Measurements from ENCODE around the gene NEUROD2.
A peak's percentile ranks its signal among the peaks of the same experiment; 100 is the strongest.

Gene NEUROD2

DNA sequence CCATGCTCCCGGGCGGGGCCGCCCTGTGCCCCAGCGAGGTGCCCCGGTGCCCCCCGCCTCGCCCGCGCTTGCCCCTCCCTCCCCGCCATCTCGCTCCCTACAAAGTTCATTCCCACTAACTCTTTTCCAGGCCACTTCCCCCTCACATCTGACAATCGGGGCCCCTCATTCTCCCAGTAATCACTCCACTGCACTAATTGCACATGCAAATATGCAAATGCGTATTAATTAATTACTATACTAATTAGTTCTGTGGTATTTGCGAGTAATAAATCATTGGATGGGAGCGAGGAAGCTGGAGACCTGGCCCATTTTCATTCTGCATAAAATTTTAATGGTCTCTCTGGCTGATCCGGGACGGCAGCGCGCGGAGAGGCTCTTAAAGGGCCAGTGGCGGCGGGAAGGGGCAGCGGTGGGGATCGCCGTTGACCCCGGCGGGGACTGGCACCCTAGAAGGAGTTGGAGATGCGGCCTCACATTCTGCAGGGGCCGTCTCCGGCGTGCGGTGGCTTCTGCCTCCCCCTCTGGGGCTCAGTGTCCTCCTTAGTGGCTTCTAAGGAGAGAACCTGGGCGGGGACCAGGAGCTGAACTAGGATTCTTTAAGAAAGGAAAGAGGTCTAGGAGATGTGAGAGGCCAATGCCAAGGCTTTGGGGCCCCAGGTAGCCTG, 10.7 kb upstream of the NEUROD2 start:
- DNase-seq, result no peak

DNA sequence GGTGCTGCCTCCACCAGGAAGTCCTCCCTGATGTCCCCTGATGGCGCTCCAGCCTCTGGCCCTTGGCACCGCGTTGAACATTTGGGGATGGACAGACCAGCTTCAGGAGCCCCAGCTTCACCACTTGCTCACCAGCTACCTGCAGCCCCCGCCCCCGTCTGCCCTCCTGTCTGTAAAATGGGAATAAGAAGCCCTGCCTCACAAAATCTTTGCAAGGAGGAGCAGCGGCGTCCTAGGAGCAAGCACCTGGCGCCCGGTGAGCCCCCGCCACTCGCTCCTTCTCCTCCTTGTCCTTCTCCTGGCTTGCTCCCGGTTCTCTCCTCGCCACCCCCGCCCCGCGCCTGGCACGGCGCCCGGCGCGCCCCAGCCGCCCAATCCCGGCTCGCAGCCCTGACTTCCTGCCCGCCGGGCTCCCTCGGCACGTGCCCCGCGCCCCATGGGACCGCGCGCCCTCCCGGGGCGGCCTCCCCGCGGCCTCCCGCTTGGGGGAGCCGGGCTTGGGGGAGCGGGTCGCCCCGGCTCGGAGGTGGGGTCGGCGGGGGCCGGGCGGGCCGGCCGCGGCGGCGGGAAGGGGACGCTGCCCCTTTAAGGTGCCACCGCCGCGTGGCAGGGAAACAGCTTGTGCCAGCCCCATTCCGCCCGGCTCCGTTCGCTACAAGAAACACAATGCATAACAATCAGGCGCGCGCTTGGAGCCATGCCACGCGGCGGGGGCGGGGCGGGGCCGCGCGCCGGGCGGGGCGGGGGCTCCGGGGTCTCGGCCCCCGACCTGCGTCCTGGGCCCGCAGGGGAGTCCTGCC, 9.9 kb upstream of the NEUROD2 start:
- peak; percentile 54 for DNase-seq

DNA sequence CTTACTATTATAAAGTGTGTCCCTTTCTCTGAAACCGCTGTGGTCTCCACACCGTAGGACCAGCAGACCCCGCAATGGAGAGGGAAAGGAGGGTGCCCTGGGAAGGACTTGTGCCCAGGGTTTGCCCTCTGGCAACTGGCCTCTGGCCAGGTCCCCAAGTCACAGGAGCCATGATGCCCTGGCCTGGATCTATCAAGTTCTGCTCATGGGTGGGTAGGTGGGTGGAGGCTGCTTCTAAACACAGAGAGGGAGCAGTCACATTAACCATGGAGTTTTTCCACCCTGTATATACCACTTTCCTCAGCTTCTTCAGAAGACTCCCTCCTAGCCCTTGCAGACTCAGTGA, 9.4 kb upstream of the NEUROD2 start:
- DNase-seq, result no peak

DNA sequence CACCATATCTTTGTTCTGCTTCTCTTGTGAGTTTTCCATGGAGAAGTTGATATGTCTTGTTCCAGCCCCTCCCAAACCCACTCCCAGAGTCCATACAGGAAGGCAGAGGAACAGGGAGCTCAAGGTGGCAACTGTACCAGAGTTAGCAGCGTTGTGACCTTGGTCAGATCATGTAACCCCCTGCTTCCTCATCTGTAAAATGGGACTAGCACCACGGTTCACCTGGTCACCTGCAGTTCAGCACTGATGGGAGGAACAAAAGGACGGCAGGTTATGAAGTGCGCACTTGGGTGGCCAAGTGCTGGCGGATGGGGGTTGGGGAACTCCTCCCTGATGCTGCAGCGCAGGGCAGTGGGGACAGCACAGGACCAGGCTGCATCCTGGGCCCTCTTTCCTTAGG, 7.7 kb upstream of the NEUROD2 start:
- no peak for DNase-seq

DNA sequence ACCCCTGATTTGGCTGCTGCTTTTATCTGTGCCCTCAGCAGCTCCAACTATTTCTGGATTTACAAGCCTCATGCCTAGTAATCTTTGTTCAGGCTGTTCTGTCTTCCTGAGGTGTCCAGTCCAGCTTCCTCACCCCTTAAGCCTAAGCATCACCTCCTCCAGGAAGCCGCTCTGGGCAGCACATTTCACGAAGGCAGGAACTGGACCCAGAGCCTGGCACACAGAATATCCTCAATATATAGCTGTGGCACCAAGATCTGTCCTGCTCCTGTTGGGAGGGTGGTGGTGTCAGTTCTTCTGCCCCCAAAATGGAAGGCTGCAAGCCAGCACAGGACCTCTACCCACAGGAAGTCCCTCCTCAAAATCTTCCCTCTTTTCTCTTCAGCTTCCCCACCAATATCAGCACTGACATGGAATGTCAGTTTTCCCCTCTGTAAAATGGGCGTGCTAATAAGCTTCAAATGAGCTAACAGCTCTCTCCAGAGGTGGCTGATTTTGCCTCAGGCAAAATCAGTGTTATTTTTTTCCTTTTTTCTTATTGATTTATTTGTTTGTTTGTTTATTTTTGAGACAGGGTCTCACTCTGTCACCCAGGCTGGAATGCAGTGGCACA, 6.9 kb upstream of the NEUROD2 start:
- no peak for DNase-seq

DNA sequence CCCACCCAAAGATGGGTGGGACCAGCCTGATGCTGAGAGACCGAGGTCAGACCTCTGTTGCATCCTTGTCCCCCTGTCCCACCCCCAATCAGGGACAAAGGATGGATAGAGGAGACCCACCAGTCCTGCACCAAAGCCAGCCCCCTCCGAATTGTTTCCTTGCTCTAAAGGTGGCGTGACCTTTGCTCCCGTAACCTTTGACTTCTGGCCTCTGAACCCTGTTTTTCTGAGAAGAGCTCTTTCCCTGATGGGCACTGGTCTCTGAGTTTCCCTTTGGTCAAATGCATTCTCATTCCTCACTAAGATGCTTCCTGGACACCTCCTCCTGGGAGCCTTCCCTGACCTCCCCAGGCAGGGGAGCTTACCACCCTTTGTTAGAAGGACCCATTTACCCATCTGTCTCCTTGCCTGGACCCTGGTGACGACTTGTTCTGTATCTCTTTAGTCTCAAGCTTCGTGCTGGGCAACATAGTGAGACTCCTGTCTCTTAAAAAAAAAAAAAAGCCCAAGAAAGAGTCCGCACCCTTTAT, 5.3 kb upstream of the NEUROD2 start:
- DNase-seq, result no peak

DNA sequence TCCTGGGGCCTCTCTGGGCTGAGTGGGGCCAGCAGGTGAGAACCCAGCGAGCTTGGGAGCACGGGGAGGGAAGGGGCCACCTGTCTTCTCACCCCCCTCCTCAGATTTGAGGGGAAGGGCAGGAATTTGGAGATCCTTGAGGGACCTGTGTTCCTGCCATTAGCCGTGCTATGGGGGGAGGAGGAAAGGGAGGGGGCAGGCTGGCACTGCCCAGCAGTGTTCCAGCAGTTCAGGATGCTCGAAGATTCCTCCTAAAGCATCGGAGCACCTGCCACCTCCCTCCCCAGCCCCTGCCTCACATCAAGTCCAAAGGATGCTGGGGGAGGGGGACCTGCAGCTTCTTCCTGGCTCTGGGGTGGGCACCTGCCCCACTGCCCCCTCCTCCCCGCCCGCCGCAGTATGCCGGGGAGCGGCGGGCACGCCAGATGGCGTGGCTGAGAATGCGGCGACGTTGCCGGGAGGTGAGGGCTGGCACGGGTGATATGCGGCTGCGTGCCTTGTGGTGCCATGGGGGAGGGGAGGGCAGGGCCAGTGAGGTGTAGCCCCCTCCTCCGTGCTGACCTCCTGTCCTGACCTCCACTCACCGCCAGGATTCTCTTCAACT, 4.7 kb upstream of the NEUROD2 start:
- DNase-seq, result no peak

DNA sequence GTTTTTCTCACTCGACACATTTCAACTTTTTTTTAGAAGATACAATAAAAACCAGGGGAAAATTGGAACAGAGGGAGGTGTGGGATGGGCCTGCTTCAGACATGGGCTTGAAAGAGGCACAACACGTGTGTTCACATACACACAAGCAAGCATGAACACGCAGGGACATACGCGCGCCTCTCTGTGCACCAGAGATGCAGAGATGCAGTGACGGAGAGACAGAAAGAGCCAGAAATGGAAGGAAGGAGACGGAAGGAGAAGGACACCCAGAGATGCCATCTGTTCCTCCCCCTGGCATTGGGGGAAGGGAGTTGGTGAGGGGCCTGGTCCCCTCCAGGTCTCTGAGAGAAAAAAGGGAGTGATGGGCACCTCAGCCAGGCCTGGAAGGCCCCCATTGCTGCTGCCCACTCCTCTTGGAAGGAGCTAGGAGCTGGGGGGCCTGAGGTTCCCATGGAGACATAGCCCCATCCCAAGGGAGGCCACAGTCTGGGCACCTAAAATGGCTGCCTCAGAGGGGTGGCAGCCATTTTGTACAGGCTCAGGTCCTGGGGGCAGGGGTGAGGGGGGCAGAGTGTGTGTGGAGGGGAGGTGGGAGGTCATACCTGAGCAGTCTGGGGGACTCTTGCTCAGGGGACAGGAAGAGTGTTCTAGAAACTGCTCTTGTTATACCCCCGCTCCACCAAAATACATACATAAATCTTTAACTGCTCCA, 3.8 kb upstream of the NEUROD2 start:
- no peak for DNase-seq

DNA sequence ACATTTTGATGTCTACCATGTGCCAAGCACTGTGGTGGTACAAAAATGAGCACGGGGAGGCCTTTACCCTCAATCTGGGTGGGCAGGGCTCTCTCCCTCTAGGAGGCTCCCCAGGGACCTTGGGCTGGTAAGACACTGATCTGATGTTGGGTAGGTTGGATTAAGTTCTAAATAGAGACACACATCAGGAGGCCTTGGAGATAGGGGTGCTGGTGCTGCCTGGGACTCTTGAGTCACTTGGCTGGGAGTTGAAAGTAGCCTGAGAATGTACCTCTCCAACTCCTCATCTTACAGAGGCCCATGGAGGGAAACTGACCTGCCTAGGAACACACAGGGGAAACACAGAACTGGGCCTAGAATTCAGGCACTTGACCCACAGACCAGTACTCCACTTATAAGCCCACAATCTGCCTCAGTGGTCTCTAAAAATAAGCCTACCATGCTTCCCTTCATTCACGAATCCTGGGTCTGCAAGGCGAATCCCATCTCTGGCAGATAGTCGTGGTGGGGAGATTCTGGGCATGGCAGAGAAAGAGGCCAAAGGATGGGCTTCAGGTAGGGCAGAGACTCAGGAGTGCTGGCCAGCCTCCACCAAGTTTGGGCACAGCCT, 1.8 kb upstream of the NEUROD2 start:
- no peak for DNase-seq

DNA sequence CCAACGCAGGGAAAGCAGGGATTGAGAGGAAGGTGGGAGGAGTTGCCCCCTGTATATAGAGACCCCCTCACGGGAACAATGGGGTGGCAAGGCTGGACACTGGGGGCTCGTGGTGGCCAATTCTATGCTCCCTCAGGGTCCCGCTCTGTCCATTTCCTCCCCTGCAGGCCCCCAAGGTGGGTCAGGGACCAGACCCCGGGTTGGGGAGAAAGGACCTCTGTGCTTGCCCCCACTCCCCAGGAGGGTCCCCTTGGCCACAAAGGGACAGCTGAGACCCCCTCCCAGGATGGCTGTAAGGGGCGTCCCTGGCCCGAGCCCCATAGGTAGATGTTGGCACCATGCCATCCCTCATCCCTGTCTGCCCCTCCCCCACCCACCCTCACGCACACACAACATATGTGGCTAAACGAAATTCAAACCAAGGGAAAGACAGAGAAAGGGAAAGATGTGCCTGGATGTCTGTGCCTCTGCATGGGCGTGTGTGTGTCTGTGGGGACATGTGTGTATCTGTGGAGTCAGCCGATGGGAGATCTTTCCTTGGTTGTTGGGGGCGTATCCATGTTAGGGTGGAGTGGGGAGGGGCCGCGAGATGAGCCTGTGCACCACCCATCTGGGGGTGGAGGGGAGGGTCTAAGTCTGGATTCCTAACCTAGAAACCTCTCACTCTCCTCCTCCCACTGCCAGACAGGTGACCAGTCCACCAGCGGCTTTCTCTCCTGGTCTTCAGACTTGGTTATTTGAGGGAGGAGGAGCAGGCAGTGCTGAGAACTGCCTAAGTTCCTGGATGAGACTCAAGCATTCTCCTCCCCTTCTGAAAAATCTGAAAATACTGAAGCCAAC, 642 bp upstream of the NEUROD2 start:
- no peak for DNase-seq

DNA sequence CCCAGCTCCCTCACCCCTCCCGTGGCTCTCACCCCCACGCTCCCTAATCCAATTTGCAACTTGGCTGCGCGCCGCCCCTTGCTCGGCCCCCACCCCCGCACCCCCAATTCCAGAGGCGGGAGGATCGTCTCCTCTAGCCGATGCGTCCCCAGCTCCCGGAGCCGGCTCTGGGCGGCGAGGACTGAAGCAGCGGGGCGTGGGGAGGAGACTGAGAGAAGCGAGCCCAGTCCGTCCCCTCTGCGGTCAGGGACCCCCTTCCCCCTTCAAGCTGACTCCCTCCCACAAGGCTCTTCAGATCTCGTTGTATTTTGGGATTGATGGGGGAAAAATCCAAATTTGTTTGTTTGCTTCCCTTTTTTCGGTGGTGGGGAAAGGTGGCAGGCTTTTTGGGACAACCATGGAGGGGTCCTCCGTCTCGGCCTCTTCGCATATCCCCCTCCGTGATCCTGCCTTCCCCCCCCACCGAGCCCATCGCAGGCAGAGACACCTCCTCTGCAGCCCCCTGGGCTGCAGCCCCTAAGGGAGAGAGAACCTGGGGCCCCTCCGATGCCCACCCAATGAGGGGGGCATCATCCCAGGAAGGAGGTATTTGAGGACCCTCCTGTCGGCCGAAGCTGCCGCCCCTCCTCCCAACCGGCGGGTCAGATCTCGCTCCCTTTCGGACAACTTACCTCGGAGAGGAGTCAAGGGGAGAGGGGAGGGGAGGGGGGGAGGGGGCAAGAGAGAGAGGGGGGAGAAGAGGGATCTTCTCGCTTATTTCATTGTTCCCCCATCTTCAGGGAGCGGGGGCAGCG, 466 bp downstream of the NEUROD2 start:
- DNase-seq, result no peak

DNA sequence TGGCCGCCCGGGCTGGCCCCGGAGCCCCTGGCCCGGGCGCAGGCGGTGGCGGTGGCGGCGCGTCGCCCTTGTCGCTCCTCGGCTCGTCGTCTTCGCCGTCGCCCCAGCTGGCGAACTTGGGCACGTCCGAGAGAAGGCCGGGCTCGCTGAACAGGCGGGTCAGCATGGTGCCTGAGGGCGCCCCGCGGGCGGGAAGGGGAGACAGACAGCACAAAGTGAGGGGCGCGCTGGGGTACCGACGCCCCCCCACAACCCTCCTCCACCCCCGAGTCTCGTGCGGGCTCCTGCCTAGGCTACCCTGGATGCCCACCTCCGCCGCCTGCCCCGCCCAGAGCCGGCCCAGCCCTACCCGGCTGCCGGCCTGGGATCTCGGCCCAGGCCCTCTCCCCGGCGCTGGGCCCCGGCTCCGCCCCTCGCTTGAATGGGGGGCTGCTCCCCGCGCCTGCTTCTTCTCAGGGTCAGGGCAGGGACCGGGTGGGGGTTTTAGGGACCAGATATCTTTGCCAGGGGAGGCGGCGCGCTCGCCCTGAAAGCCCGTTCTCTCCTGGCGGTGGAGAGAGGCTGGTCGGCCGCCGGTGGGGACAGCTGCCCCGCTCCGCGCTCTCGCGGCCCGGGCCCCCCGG, 1.2 kb downstream of the NEUROD2 start:
- DNase-seq, result no peak

DNA sequence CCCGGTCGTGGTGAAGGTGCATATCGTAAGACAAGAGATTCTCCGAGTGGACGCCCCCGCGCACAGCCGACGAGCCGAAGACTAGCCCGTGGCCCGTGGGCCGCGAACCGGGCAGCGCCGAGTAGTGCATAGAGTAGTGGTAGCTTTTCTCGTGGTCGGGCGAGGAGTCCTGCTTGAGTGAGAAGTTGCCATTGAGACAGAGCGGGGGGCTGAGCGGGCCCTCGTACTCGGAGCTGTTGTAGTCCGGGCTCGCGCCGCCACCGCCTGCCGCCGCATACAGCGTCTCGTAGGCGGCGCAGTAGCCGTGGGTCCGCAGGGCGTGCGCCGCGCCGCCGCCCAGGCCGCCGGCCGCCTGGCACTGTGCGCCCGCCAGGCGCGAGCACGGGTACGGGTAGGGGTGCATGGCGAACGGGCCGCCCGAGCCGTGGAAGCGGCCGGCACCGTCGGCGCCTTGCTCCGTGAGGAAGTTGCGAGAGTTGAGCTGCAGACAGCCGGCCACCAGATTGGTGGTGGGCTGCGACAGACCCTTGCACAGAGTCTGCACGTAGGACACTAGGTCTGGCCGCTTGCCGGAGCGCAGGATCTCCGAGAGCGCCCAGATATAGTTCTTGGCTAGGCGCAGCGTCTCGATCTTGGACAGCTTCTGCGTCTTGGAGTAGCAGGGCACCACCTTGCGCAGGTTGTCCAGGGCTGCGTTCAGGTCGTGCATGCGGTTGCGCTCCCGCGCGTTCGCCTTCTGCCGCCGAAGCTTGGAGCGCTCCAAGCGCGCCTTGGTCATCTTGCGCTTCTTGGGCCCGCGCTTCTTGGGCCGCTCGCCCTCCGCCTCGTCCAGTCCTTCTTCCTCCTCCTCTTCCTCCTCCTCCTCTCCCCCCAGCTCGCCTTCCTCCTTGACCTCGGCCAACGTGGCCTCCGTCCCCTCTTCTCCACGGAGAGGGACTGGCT, 2.0 kb downstream of the NEUROD2 start:
- no peak for DNase-seq

DNA sequence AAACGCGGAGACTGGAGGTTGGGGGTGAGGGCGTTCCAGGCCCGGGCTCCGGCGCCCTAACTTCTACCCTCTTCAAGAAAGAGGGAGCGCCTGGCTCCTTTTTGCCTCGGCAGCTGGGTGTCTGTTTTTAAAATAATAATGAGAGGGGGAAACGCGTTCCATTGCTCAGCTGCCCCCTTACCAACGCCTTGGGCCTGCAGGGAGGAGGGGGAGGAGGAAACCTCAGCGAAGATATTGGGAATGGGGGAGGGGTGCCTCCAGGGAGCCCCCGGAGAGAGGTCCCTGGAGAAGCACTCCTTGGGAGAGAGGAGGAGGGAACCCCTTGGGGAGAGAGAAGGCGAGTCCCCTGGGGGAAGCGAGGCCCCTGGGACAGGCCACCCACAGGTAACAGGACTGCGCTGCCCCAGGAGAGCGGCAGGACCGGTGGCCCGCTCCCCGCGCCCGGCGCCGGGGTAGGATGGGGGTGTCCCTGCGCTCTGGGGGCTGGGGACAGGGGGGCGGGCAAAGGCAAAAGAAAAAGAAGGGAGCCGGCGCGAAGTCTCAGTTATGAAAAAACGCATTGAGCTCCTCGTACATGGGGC, 2.7 kb downstream of the NEUROD2 start:
- no peak for DNase-seq

DNA sequence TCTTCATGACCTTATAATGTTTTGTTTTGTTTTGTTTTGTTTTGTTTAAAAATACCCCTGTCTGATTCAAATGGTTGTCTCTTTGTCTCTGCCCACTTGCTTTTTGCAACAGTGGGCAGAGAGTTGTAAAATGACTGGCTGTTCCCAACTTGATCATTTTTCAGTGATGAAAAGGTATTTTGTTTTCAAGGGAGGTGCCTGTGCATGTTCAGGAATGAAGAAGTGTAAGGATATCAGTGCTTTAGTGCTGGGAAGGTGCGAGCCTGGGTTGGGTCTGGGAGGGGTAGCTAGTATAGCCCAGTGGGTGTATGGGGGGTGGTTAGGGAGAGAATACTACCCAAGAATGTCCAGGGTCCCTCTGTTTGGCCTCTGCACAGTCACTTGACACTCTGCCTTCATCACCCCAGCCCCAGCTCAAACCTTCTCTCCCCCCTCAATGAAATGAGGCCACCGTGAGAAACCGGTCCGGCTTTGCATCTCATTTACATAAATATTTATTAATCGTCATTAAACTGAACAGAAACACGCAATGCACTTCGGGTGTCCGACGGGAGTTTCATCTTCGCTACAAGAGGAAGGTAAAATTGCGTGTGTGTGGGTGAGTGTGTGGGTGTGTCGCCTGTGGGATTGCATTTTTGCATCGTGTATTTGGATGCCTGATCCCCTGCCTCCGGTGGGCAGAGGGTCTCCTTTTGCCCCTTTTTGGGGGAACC, 4.3 kb downstream of the NEUROD2 start:
- no peak for DNase-seq

DNA sequence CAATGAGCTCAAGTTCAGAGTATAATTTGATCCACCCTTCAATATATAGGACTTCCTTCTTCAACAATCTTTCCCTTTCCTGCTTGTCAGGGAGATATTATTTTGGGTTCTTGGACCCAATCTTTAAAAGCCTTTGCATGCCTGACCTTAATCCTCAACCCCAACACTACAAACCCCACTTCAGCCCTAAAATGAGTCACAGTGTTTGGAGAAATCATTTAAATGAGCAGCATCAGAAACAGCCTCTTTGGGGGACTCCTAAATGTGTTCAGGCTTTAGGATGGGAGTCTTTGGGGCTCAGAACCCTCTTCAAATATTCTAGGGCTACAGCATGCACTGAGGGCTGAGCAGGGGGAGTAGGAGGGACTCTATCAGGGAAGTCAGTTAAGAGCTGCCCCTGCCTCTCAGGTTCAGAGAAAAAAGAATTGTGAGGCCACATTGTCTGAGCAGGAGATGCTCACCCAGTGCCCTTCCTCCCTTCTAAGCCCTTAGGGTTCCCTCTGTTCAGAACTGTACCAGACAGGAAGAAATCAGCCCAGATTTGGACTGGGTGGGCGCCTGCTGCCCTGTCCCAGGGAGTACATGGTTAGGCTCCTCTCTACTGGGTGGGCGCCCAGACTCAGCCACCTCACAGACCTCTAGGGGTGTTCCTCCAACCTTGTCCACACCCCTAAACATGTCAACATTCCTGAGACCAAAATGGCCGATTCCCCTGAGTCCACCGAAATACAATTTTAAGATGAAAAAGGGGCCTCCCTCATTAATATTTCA, 5.0 kb downstream of the NEUROD2 start:
- DNase-seq, result no peak
